D721Med (cell line): ENCODE data around the gene NEDD4L.
"Not testable (repeated sequence)": the region's sequence is repeated elsewhere in the genome, so short reads cannot be mapped to it uniquely, and the experiment has no call there.

Source experiments
- DNase-seq: peaks from one replicate; pipeline ENCODE4 v3.0.0; 2011; ENCODE audit warnings: low spot score; ENCODE audit not compliant: insufficient read length
- FAIRE-seq: peaks from 2 replicates; lab custom pipeline; 2011; peaks lifted over from hg19 to GRCh38; lab: Jason Lieb, UNC
- CTCF ChIP-seq: IDR thresholded peaks from 2 replicates; pipeline ENCODE4 v1.5.1; 2012; ENCODE audit warnings: mild to moderate bottlenecking, control low read depth; ENCODE audit not compliant: insufficient read depth; ENCODE audit errors: missing control alignments

NEDD4L gene

GRCh38 chr18:58046093-58046793, 2.2 kb downstream of the NEDD4L start:
- DNase-seq, result no peak
- TF ChIP-seq CTCF, result no peak
- FAIRE-seq, result no peak

DNA sequence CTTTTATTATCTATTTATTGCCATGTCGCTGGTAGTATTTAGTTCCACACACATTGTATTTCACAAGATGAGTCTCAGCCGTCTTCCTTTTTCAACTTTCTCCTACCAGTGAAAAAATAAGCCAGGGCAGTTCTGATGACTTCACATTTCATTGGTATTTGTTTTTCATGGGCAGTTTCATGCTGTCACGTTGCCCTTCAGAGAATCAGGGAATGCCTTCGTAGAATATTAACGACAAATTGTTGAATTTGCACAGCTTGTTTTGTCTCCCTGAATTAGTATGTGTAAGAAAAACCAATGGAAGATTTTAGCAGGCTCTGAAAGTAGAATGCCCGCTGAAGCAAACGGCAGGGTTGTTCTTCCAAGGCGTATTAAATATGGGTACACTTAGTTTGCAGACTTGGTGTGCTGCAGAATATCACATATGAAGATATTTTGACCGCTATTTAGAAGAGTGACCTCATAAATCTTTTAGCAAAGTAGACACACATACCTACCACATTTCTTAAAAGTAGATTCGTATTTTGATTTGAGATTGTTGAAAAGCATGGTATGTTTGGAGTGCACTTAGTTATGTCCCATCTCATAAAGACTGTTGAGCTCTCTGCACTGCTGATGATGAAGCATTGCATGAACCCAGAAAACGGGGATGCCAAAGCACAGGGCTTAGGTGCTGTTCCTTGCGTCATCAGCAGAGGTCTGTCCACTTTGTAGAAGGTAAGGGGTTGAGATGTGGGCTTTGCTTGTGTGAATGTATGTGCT, 2.9 kb downstream of the NEDD4L start:
- TF ChIP-seq CTCF, result no peak
- FAIRE-seq (no peak), DNase-seq (no peak)

- no peak for TF ChIP-seq CTCF
- FAIRE-seq, result peak; percentile 99
- no peak for DNase-seq
Measured at GRCh38 chr18:58047556-58047882, 3.5 kb downstream of the NEDD4L start.

DNA sequence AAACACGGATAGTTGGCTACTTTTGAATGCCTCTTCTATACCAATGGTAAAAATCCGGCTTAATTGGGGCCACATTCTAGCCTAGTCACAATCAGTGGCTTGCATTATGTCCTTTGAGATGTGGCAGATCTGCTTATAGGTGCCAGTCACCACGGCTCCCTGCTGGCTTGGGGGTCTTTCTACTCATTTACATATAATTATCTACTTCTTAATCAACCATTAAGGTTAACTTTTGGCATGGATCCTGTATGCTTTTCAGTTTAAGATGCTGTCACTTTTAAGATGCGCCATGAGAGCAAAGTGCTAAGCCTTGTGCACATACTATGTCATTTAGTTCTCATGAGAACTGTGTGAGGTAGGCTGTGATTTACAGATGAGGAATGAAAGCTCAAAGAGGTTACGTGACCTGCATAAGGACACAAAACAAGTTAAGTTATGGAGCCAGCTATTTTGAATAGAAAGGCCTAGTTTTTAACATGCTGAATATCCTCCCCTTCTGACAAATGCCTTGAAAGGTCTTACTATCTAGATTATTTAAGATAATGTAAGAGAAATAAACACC, 4.1 kb downstream of the NEDD4L start:
- TF ChIP-seq CTCF, result no peak
- no peak for DNase-seq
- FAIRE-seq, result no peak

DNA sequence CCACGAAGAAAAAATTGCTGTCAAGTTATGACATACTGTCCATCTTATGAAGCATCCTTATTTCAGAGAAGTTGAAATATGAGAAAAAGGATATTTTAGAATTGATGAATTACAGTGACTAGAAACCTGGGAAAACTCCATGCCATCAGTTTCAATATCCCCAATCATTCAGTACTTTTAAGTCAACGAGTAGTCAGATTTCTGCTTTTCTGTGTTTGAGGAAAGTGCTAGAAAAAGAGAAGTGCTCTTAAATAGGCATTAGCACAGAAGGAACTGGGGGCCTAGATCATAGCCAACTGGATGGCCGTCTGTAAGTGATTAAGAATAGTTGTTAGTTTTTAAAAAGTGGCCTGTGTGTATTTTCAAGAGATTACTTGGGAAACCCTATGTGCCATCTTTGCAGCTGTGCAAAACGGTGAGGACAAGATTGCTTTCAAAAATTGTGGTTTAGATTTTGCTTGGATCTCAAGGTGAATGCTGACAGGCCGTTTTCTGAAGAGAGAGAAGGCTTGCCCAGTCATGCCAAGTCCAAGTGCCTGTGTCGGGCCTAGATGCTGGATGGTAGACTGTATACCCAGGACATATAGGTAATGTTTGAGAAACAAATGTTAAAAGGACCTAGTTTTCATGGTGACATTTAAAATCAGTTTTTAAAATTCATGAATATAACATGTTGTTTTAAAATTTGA, 5.1 kb downstream of the NEDD4L start:
- FAIRE-seq (no peak), DNase-seq (no peak)

GRCh38 chr18:58050963-58051362, 6.9 kb downstream of the NEDD4L start:
- not testable (repeated sequence) for DNase-seq, FAIRE-seq

More for the DNA sequence above, 5.1 kb downstream of the NEDD4L start:
- TF ChIP-seq CTCF, result no peak

GRCh38 chr18:58051765-58052460, 7.9 kb downstream of the NEDD4L start:
- peak; percentile 43 for TF ChIP-seq CTCF
- FAIRE-seq (peak; percentile 99), DNase-seq (no peak)
